D721Med (cell line): ENCODE data around the gene TMEM253.

Experiments
- DNase-seq: peaks from one replicate; pipeline ENCODE4 v3.0.0; 2011; ENCODE audit warnings: low spot score; ENCODE audit not compliant: insufficient read length
- FAIRE-seq: peaks from 2 replicates; lab custom pipeline; 2011; peaks lifted over from hg19 to GRCh38; lab: Jason Lieb, UNC
- CTCF ChIP-seq: IDR thresholded peaks from 2 replicates; pipeline ENCODE4 v1.5.1; 2012; ENCODE audit warnings: mild to moderate bottlenecking, control low read depth; ENCODE audit not compliant: insufficient read depth; ENCODE audit errors: missing control alignments

The TMEM253 gene

GRCh38 chr14:21096978-21097635, 3.8 kb upstream of the TMEM253 start:
- DNase-seq (no peak), FAIRE-seq (no peak)
- no peak for TF ChIP-seq CTCF

GRCh38 chr14:21097636-21098075, 3.2 kb upstream of the TMEM253 start:
- TF ChIP-seq CTCF = no peak
- FAIRE-seq (no peak), DNase-seq (no peak)

- FAIRE-seq = no peak
- TF ChIP-seq CTCF = no peak
- DNase-seq = peak; percentile 48
Measured at GRCh38 chr14:21098076-21098891, 2.6 kb upstream of the TMEM253 start, which contains the start of gene ZNF219. Gene ZNF219, minus strand, starts transcription at chr14:21098655. Its CDS starts 5,064 bp downstream, at chr14:21093591.

- FAIRE-seq = no peak
- DNase-seq = no peak
- no peak for TF ChIP-seq CTCF
Measured at GRCh38 chr14:21098892-21099595, 1.8 kb upstream of the TMEM253 start.

GRCh38 chr14:21099596-21099985, 1.3 kb upstream of the TMEM253 start:
- FAIRE-seq (no peak), DNase-seq (no peak)
- no peak for TF ChIP-seq CTCF

GRCh38 chr14:21101802-21102413, 1.0 kb downstream of the TMEM253 start:
- TF ChIP-seq CTCF = no peak
- no peak for FAIRE-seq
- DNase-seq = no peak
